C4-2B (cell line): ENCODE results near the gene SNTB2.

Experiments used
- ZFX ChIP-seq: fragments of 450-650 bp; IDR thresholded peaks from 2 replicates; pipeline ENCODE4 v1.6.1; 2017
- TF ChIP-seq, protein P1 (sequence below): fragments of 450-650 bp; conservative IDR thresholded peaks from 2 replicates; pipeline ENCODE4 v1.5.1; 2017; ENCODE audit warnings: mild to moderate bottlenecking

- TF ChIP-seq, protein P1, sequence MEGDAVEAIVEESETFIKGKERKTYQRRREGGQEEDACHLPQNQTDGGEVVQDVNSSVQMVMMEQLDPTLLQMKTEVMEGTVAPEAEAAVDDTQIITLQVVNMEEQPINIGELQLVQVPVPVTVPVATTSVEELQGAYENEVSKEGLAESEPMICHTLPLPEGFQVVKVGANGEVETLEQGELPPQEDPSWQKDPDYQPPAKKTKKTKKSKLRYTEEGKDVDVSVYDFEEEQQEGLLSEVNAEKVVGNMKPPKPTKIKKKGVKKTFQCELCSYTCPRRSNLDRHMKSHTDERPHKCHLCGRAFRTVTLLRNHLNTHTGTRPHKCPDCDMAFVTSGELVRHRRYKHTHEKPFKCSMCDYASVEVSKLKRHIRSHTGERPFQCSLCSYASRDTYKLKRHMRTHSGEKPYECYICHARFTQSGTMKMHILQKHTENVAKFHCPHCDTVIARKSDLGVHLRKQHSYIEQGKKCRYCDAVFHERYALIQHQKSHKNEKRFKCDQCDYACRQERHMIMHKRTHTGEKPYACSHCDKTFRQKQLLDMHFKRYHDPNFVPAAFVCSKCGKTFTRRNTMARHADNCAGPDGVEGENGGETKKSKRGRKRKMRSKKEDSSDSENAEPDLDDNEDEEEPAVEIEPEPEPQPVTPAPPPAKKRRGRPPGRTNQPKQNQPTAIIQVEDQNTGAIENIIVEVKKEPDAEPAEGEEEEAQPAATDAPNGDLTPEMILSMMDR = no peak
- no peak for TF ChIP-seq ZFX
Observed at GRCh38 chr16:69240331-69240730, 53.4 kb downstream of the SNTB2 start.
